K562 (cell line): ENCODE data around the gene RREB1. TPM values are rescaled to one million over a fixed set of nuclear protein-coding genes. Genes with fewer than 3 reads are reported as not detected.
A peak's percentile ranks its signal among the peaks of the same experiment; 100 is the strongest.

Experiments used
- BHLHE40 ChIP-seq: IDR thresholded peaks from 2 replicates; pipeline ENCODE4 v1.6.1; 2011; ENCODE audit warnings: low read length, improper control_type of control experiment
- CREB1 ChIP-seq, 2 experiments: sonication (generic) in 1 of 2; formaldehyde crosslinking in 1 of 2; IDR thresholded peaks; 2 replicates each; pipeline versions ENCODE4 v1.6.1 to v1.8.0; 2012 to 2022; ENCODE audit warnings: inconsistent platforms in 1 of 2, mild to moderate bottlenecking in 1 of 2, missing genetic modification reagents in 1 of 2, moderate library complexity in 1 of 2
- E2F6 ChIP-seq, 2 experiments: IDR thresholded peaks; 2 replicates each; pipeline ENCODE4 v1.6.1; 2011; ENCODE audit warnings: borderline replicate concordance in 1 of 2, control low read depth in 1 of 2, low read depth in 1 of 2, low read length in 1 of 2, mild to moderate bottlenecking in 1 of 2, mixed read lengths in 1 of 2, moderate library complexity in 1 of 2; ENCODE audit not compliant: insufficient read depth in 1 of 2, insufficient read length in 1 of 2, poor library complexity in 1 of 2, severe bottlenecking in 1 of 2; ENCODE audit errors: extremely low read depth in 1 of 2
- KAT8 ChIP-seq: fragments of 450-650 bp; IDR thresholded peaks from 2 replicates; pipeline ENCODE4 v1.6.1; 2016; ENCODE audit warnings: low read depth, mild to moderate bottlenecking
- MGA ChIP-seq: fragments of 450-650 bp; IDR thresholded peaks from 2 replicates; pipeline ENCODE4 v1.6.1; 2016; ENCODE audit warnings: mild to moderate bottlenecking, moderate library complexity
- SMAD4 ChIP-seq: fragments of 250-450 bp; sonication (Bioruptor Pico); conservative IDR thresholded peaks from 2 replicates; pipeline ENCODE4 v1.8.0; 2021; ENCODE audit warnings: inconsistent platforms, mild to moderate bottlenecking, moderate library complexity
- TCF3 ChIP-seq: sonication (generic); formaldehyde crosslinking; IDR thresholded peaks from 2 replicates; pipeline ENCODE4 v1.4.0; 2020; ENCODE audit warnings: mild to moderate bottlenecking, missing genetic modification reagents
- TFAP4 ChIP-seq: sonication (generic); formaldehyde crosslinking; IDR thresholded peaks from 2 replicates; pipeline ENCODE4 v1.8.0; 2022; ENCODE audit warnings: missing genetic modification reagents, mild to moderate bottlenecking, moderate library complexity, borderline replicate concordance
- ZNF584 ChIP-seq: fragments of 200-800 bp; sonication (Bioruptor generic); IDR thresholded peaks from 2 replicates; pipeline ENCODE4 v1.6.1; 2016; ENCODE audit warnings: low read depth, mild to moderate bottlenecking, missing genetic modification characterization, missing compliant biosample characterization
- ZNF639 ChIP-seq, 2 experiments: fragments of 200-800 bp in 1 of 2; sonication (Bioruptor generic) in 1 of 2; sonication (generic) in 1 of 2; formaldehyde crosslinking in 1 of 2; IDR thresholded peaks in 1 of 2; conservative IDR thresholded peaks in 1 of 2; 2 replicates each; pipeline versions ENCODE4 v1.5.0 to v1.6.1; 2016 to 2020; ENCODE audit warnings: missing compliant biosample characterization in 1 of 2, missing genetic modification characterization in 1 of 2, missing genetic modification reagents in 1 of 2
- polyA plus RNA-seq, 8 experiments: library from polyadenylated mRNA; depleted of rRNA in 4 of 8; stranded (reverse) in 5 of 8; unstranded in 3 of 8; fragments of >200 nt; fragmentation: Nextera tagmentation in 2 of 8; fragmentation: Illumina TruSeq in 1 of 8; extraction: Ambion mirVana in 2 of 8; extraction: Trizol in 1 of 8; gene quantifications; 2 replicates each; pipeline versions ENCODE4 v1.2.1 to v1.2.3, GENCODE V29; 2011 to 2014; ENCODE audit warnings: inconsistent platforms in 1 of 8, missing spikeins in 1 of 8
- total RNA-seq, 7 experiments: library from RNA; depleted of rRNA in 6 of 7; stranded (reverse); fragments of >200 nt in 6 of 7; fragmentation: Illumina TruSeq in 2 of 7; extraction: Trizol in 2 of 7; gene quantifications; 2 replicates each; pipeline versions ENCODE4 v1.2.1 to v1.2.3, GENCODE V29; 2011 to 2021; ENCODE audit warnings: low replicate concordance in 1 of 7

The RREB1 gene
- total and polyA plus RNA-seq, 9 of the 15 experiments (the other 6 are each of a cell fraction or from before 2014, with no cell fraction given) = 3.3 to 64.2 (median 19.3) TPM

- TF ChIP-seq MGA = peak; percentile 57
- no peak for TF ChIP-seq CREB1 (IDR thresholded peaks at IDR 0.05)
- 0 out of 2 replicates have a peak, but pooled peaks have one; percentile 18 for TF ChIP-seq CREB1 (CRISPR knock-in tag; IDR thresholded peaks at IDR 0.05)
- TF ChIP-seq ZNF584 = peak; percentile 73; the same call in 1 of the 2 replicates
- 0 out of 2 replicates have a peak, but pooled peaks have one; percentile 14 for TF ChIP-seq BHLHE40
- TF ChIP-seq SMAD4 (CRISPR knock-in tag) = peak; percentile 18; the same call in 1 of the 2 replicates
- TF ChIP-seq ZNF639 (CRISPR knock-in tag; conservative IDR thresholded peaks at IDR 0.05 in 1 of 2, IDR thresholded peaks at IDR 0.05 in 1 of 2) = peak in 1 of 2 experiments; percentile 34; a peak in 1 of 4 replicates
- TF ChIP-seq E2F6 (IDR thresholded peaks at IDR 0.05; ENCODE audit: borderline replicate concordance in 1 of 2, extremely low read depth in 1 of 2, insufficient read depth in 1 of 2, insufficient read length in 1 of 2, low read depth in 1 of 2, low read length in 1 of 2, poor library complexity in 1 of 2, severe bottlenecking in 1 of 2) = peak in 1 of 2 experiments; percentile 26
- TF ChIP-seq TCF3 = 0 out of 2 replicates have a peak, but pooled peaks have one; percentile 18
- peak; percentile 15; the same call in 1 of the 2 replicates for TF ChIP-seq TFAP4
- TF ChIP-seq KAT8 = no peak
Measured at GRCh38 chr6:7172649-7173048, 64.9 kb downstream of the RREB1 start (continued).
